GM10847 (cell line): ENCODE measurements around the gene ADSS1.

Experiments used
- POLR2A ChIP-seq: IDR thresholded peaks from 2 replicates; pipeline ENCODE4 v1.6.1; 2011; ENCODE audit not compliant: insufficient read length; ENCODE audit errors: extremely low read depth

ADSS1 gene

DNA sequence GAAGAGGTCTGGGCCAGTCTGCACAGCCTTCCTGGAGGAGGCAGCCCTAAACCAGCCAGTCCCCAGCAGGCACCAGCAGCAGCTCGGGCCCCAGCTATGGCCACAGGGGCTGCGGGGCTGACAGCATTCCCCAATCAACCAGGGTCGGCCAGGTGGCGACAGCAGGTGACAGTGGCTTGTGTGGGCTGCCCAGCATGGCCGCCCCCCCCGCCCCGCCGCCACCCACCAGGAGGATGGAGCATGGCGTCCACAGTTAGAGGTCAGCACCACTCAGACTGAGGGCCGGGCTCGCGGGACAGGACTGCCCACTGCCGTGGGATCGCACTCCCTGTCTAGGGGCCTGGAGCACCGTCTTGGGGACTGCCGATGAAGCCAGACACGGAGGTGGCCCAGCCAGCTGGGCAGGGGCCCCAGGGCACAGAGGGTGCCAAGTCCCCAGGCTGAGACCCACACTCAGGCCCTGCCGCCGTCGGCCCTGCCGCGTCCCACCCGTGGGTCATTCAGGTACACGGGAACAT is 56.5 kb downstream of the ADSS1 start:
- TF ChIP-seq POLR2A: no peak

DNA sequence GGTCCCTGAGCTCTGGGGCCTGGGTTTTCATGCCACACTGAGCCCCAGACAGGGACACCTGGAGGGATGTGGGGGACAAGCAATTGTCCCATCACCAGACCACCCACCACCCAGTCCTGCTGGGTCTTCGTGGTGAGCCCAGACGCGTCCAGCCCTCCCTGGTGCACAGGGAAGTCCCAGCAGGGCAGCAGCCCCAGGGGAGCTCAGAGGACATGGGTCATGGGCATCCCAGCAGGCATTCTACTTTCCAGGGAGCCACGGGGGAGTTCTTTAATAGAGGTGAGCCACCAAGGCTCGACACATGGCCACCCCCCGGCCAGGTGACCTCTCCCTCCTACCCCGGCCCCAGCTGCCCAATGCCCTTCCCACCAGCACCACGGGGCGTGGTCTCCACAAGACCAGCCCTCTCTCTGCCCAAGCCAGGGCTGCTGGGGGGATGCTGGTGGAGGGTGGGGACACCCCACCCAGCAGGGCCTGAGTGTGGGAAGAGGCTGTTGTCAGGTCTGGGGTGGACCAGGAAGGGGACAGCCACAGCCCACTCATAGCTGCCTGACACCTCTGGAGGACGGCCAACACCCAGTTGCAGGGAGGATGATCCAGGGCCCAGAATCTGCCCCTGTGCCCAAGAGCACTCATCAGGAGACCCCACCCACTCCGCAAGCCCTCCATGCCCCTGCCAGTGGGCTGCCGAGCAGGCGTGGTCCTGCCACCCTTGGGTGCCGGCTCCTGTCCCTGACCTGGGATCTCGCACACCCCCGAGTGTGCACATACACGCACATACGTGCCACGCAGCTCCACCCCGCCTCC is 57.4 kb downstream of the ADSS1 start:
- TF ChIP-seq POLR2A: no peak

DNA sequence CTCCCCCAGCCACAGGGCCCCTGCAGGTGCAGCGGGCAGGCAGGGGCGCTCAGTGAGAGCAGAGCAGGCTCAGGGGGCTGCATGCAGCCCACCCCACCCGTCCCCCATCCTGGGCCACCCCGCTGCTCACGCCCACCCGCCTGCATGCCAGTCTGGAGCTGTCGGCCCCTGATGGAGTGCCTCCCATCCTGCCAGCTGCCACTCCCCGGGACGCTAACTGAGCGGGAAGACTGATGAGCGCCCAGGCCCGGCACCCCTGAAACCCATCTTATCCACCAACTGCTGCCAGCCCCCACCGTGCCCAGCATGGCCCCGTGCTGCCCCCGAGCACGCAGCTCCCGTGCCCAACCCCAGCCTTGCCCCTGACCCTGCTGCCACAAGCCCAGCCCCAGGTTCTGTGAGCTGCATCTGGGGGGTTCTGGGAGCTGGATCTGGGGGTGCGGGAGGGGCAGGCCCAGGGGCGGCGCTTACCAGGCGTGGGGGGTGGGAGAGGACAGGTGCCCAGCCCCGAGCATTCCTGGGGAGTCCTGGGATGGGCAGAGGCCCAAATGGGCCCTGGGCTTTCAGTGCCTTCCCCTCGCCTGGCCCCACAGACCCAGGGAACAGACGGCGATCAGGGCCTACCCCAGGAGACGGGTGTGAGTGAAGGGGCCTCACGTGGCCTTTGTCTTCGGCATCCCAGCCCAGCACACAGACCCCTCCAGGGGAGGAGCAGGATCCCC is 58.2 kb downstream of the ADSS1 start:
- no peak for TF ChIP-seq POLR2A

DNA sequence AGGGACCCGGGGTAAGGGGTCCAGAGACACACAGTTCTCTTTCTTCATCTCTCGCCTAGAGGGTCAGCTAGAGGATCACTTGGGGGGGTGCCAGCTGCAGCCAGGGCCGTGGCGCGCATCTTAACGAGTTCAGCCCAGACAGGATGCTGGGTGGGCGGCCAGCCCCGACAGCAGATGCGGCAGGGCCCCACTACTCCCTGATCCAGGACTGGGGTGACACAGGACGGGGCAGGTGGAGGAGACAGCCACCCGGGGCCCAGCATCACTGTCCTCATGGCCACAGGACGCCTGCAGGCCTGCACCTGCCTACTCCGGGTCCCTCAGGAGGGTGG is 58.7 kb downstream of the ADSS1 start:
- TF ChIP-seq POLR2A: no peak

DNA sequence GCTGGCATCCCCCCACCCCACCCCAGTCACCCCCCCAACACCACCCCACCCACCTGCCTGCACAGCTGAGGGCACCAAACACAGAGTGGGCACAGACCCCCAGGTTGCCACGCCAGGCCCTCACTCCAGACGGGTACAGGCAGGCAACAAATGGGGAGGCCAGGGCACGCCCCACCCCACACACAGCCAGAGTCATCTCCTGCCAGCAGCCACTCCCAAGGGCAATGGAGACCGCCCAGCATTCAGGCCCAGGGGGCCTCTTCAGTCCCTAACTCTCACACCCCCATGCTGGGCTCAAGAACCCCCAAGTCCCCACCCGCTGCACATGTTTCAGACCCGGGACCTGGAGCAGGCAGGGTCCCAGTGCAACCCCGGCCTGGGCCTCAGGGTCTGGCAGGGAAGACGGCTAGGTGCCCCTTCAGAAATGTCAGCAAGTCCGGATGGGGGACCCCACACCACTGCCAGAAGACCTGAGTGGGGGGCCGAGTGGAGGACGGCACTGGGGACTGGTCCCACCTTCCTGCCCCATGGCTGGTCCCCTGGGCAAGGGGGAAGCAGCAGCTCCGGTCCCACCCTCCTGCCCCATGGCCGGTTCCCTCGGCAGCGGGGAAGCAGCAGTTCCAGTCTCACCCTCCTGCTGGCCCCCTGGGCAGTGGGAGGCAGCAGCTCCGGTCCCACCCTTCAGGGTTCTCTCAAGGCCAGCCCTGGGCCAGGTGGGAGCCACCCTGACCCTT is 59.6 kb downstream of the ADSS1 start:
- no peak for TF ChIP-seq POLR2A

DNA sequence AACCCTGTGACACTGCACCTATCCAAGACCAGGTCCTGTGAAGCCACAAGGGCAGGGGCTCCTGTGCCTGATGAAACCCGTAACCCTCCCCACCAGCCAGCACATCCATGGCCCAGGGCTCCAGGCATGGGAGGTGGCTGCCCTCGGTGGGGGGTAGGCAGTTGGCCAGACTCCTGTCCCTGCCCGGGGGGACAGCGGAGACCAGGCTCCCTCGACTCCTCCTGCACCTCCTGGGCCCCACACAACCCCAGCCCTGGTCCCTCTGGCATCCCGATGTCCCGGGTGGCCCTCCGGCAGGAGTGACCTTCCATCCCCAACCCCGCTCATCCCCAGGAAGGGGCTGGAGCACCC is 60.2 kb downstream of the ADSS1 start:
- TF ChIP-seq POLR2A: no peak

DNA sequence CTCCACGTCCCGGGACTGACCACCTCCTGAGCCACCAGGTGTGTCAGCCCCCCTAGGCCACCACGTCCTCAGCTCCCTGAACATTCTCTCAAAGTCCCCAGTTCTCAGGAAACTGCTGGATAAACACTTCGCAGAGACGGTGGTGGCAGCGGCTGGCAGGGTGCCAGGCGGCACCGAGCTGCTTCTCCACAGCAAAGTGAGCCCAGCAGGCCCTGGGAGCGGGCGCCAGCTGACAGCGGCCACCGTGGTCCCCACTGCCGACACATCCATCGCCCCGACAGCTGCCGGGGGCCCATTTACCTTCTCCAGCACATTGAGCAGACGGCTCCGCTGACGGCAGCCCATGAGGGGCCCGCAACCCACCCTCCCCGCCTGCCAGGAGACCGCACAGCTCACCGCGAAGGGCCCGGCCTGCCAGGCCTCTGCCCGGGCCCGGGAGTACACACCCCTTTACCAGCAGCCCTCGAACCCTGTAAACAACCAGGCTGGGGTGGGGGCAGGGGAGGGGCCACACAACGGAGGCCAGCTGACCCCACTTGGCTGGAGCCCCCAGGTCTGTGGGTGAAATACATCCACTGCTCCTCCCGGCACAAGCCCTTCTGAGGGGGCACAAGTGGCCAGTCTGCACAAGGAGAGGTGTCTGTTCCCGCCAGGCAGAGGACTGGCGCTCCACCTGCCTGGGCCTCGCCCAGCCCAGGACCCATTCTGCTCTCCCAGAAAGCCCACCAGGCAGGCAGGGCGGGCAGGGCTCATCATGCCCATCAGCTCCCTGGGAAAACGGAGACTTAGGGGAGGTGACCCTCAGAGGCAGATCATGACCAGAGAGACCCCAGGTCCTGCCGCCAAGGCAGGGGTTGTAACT is 61.0 kb downstream of the ADSS1 start:
- no peak for TF ChIP-seq POLR2A

DNA sequence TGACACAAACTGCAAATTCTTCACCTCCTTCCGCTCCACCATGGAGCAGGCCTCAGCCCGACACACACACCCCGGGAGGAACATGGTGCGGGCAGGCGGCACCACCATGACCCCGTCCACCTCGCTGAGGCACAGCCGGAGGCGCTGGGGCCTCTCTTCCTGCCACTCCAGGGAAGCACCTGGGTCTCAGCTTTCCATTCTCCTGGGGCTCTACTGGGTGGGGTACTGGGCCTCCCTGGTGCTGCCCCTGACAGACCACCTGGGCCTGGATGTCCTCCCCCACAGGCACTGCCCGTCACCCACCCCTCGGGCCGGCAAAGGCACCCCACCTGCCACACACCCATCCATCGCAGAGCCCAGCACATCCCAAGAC is 61.7 kb downstream of the ADSS1 start:
- no peak for TF ChIP-seq POLR2A

DNA sequence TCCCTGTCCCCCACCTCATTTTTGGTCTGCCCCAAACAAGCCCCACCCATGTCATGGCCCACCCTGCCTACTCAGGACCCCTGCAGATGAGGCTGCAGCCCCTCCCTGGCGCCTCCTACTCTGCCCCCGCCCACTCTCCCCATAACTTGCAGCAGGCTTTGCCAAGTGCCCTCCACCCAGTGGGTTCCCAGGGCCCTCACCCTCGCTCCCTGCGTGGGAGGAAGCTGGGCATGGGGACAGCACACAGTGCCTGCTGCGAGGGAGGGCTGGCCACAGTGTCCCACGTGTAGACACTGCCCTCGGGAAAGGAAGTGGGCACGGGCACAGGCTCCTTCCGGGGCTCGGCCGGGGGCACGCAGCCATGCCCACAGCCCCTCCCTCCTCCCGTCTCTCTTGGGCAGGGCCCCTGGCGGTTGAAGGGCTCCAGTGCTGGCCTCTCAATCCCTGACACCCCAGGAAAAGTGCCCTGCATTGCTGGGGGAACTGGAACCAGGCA is 62.1 kb downstream of the ADSS1 start:
- no peak for TF ChIP-seq POLR2A

DNA sequence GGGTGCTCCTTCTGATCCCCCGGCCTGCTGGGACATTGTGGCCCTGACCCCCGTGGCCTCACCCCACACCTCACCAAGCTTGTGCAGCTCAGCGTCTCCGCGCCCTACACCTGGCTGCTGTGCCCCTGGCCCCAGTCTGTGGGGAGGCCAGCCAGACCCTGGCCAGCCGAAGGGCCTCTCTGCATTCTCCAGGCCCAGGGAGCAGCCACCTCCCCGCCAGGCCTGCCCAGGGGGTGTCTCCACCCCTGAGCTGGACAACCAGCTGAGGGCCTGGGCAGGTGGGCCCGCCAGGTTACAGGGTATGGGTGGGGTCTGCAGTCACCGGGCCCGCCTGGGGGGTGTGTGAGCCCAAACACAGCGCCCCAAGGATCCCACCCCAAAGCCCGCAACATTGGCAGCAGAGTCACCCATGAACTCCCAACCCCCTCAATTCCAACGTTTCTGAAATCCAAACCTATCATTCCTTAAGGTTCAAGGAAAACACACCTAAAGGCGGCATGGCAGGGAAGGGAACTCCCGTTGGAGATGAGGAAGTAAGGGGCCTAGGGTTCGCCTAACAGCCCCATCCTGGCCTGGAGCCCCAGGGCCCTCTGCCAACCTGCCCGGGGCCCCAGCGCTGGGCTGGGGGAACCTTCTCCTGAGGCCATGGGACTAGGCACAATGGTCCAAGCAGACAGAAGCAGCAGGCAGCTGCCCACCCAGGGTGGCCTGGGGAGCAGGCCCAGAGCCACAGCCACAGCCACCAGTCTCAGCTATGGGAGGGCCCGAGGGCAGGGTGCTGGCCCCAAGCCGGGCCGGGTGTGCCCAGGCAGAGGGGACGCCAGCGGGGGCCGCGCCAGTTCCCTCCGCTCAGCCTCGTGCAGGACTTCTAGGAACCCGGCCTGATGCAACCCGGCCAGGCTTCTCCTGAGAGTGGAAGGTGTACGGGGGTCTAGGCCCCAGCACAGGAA is 63.0 kb downstream of the ADSS1 start:
- no peak for TF ChIP-seq POLR2A

DNA sequence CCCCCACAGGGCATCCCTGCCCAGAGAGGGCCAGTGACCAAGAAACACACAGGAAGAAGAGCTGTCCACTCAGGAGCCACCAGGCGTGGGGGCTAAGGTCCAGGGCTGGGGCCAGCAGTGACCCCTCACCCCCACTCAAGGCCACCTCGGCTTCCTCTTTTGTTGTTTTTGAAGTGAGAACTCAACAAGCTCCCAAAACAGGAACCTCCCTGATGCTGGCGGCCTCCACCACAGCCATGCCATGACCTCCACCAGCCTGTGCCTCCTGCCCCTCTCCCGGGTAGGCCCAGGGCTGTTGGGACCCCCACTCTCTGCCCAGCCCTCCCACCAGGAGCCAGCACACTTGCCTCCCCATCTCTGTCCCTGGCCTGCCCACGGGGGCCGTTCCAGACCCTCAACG is 63.7 kb downstream of the ADSS1 start:
- no peak for TF ChIP-seq POLR2A

DNA sequence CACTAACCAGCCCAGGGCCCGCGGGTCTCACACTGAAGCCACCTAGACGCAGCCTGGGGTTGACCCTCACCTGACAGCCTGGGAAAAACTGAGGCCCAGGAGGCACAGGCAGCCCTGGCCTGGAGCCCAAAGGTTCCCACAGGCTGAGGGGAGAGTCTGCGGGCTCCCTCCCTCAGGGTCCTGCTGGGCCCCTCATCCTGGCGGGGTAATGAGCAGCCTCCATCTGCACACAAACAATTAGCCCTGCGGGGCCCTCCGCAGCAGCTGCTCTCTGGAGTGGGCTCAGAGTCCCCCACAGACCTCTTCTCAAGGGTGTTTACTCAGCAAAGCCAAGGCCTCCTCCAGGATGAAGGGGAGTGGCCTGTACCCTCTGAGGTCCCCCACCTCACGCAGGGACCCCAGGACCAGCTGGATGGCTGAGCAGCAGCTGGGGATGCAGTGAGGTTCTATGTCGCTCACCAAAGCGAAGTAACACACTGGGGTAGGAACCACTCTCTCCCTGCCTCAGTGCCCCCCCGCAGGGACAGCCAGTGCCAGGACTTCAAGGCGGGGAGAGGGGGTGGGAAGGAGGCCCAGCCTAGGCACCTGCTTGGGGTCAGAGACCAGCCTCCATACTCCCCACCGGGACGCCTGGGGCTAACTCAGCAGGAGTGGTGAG is 64.3 kb downstream of the ADSS1 start:
- TF ChIP-seq POLR2A: no peak

DNA sequence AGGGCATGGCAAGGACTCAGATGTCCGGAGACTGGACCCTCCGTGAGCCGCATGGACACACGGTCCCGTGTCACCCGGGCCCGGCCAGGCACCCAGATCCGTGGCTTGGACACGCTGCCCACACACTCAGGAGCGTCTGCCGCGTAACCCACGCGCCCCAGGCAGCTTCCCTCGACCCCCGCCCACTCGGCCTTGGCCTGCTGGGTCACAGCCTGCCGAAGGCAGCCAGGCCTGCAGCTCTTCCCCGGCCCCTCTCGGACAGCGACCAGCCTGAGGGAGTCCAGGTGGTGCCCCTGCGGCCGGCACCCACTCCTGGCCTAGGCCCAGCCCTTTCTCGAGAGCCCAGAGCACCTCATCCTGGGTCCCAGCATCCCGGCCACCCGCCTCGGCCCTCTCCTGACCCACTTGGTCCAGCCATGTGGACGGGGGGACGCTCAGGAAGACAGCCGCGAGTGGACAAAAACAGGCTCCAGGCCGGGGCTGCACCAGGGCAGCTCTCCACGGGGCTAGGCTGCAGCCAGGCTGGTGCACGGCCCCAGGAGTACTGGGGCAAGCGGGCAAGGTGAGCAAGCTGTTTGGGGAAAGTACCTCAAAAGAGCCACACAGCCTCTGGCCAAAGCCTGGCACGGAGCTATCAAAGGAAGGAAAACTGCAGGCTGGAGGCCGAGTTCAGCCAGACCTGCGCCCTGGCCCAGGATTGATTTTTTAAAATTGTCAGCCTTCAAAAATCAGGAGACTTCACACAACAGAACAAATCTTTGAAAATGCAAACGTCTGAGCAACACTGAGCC is 65.0 kb downstream of the ADSS1 start:
- no peak for TF ChIP-seq POLR2A
